Left renal cortex interstitium (tissue), 4 donors: ENCODE measurements around the gene MARK1. TPM values are rescaled to one million over a fixed set of nuclear protein-coding genes. Genes with fewer than 3 reads are reported as not detected.
"Not testable (repeated sequence)": the region's sequence is repeated elsewhere in the genome, so short reads cannot be mapped to it uniquely, and the experiment has no call there.

Experiments
- DNase-seq, 4 donors: peaks; one replicate each; pipeline ENCODE4 v3.0.0-alpha.2; 2013; ENCODE audit warnings: low read depth in 4 of 4, low spot score in 2 of 4, missing footprints in 1 of 4
- polyA plus RNA-seq, 4 donors: library from polyadenylated mRNA; unstranded; fragments of 120-200 nt; gene quantifications; one replicate each; pipeline ENCODE4 v1.2.1, GENCODE V29; 2013; ENCODE audit not compliant: insufficient read length in 4 of 4

Gene MARK1
- polyA plus RNA-seq, 4 donors, result 9.4 to 10.3 (median 10.0) TPM

- no peak for DNase-seq
These were observed 77.0 kb downstream of the MARK1 start for GRCh38 chr1:220604926-220605325.

GRCh38 chr1:220605651-220606050 is 77.7 kb downstream of the MARK1 start:
- not testable (repeated sequence) for DNase-seq

- not testable (repeated sequence) for DNase-seq
These were observed 83.2 kb downstream of the MARK1 start for GRCh38 chr1:220611100-220611499.

- no peak for DNase-seq
These were observed 88.9 kb downstream of the MARK1 start for GRCh38 chr1:220616836-220617235.

GRCh38 chr1:220628431-220628830 is 100.5 kb downstream of the MARK1 start:
- no peak for DNase-seq

- no peak for DNase-seq
These were observed 103.4 kb downstream of the MARK1 start for GRCh38 chr1:220631238-220631815.

GRCh38 chr1:220637759-220638158 is 109.8 kb downstream of the MARK1 start:
- DNase-seq, result no peak

GRCh38 chr1:220642285-220642684 is 114.3 kb downstream of the MARK1 start:
- DNase-seq, result no peak

- no peak for DNase-seq
These were observed 125.1 kb downstream of the MARK1 start for GRCh38 chr1:220652995-220653394.

GRCh38 chr1:220655509-220655908 is 127.6 kb downstream of the MARK1 start:
- no peak for DNase-seq

GRCh38 chr1:220655961-220656740 is 128.2 kb downstream of the MARK1 start:
- no peak for DNase-seq

- no peak for DNase-seq
These were observed 138.4 kb downstream of the MARK1 start for GRCh38 chr1:220666349-220666748.

GRCh38 chr1:220669005-220669404 is 141.1 kb downstream of the MARK1 start:
- no peak for DNase-seq

- DNase-seq, result no peak
These were observed 142.4 kb downstream of the MARK1 start for GRCh38 chr1:220670365-220670764.

- no peak for DNase-seq
These were observed 146.0 kb downstream of the MARK1 start for GRCh38 chr1:220673921-220674320.

- no peak for DNase-seq
These were observed 149.3 kb downstream of the MARK1 start for GRCh38 chr1:220677251-220677650.

GRCh38 chr1:220680085-220680687 is 152.2 kb downstream of the MARK1 start:
- no peak for DNase-seq

- DNase-seq, result no peak
These were observed 153.4 kb downstream of the MARK1 start for GRCh38 chr1:220681220-220681880.

GRCh38 chr1:220682901-220683576 is 155.1 kb downstream of the MARK1 start:
- DNase-seq, result no peak

- not testable (repeated sequence) for DNase-seq
These were observed 155.8 kb downstream of the MARK1 start for GRCh38 chr1:220683716-220684115.

GRCh38 chr1:220684890-220685289 is 157.0 kb downstream of the MARK1 start:
- no peak for DNase-seq
